GM21515 (cell line): ENCODE results near the gene TMPRSS7.

Source experiments
- ATAC-seq: cut with Tn5 transposase; IDR thresholded peaks from one replicate; pipeline ENCODE4 v1.9.1; 2021; ENCODE audit not compliant: unreplicated experiment

TMPRSS7 gene

GRCh38 chr3:112126511-112126911, 92.0 kb downstream of the TMPRSS7 start:
- no peak for ATAC-seq

DNA sequence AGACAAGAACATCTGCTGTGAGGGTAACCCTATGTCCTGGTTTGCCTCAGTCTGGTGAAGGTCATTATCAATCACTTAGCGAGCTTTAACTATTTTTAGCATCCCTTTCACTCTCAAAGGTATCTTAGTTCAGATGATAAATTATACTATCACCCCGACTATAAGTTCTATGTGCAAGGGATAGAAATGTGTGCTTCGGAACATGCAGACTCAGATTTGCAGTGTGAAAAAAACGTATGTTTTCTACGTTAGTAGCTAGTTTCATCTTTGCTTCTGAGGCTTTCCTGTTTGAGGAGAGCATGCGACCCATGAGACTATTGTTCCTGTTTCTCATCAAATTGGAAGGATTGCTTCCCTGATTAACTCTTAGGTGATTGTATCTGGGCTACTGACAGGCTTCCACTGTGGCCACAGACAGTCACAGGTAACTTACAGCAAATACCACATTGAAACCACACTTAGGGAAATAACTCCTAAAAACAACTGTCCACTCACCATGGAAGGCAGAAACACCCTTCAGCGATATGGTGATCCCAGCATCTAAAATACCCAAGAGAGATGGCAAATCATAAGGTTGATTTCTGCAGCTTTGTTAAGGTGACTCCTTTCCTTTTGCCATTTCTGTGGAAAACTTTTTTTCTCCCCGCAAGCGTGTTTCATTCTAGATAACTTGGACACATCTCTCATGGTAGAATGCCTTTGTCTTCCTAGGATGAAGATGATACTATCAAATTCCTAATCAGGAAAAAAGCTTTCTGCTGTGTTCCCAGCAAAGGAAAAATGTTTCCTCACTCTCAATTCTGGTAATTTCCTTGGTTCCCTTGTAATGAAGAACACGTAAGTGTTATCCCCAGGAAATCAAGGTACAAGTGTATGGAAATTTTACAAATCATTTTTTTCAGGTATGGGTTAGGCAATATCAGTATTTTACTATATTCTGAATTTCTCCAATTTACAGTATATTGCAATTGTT, 93.3 kb downstream of the TMPRSS7 start:
- ATAC-seq: no peak

- ATAC-seq: peak; percentile 52
Observed at GRCh38 chr3:112128843-112129727, 94.5 kb downstream of the TMPRSS7 start.

DNA sequence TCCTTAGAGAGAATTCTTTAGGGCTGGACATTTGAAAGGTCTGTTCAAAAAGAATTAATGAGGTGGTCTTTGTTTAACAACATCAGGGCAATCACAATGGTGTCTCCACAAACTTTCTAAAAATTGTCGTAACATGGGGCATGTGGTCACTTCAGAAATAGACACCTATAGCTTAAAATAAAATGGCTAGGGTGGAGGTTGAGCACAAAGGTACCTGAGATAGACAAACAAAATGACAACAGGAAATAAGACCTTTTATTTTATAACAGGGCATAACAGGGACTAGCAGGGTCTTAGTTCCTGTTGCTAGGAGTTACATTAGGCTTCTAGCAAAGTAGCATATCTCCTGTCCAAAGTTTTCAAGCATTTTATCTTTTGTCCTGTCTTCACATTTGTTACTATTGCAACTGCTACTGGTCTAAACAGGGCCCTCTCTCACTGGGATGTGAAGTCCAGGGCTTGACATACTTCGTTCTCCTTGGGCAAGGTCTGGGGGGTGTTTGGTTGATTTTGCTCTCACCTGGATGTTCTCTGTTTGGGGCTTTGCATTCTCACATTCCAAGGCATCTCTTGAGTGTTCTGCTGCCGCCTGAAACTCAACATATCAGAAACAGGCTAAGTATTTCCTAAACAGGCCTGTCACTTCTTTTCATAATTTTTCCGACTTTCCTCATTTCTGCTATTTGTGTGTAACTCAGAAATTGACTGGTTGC, 95.5 kb downstream of the TMPRSS7 start:
- no peak for ATAC-seq

GRCh38 chr3:112130638-112130993, 96.1 kb downstream of the TMPRSS7 start:
- ATAC-seq: no peak
